Gastrocnemius medialis (tissue), 4 donors: ENCODE measurements around the gene ASB6.

Experiments
- CTCF ChIP-seq, 5 experiments: fragments of 450-650 bp in 3 of 5; fragments of 200-600 bp in 2 of 5; sonication (generic) in 2 of 5; IDR thresholded peaks in 4 of 5; conservative IDR thresholded peaks in 1 of 5; 1 replicate in 4 of 5; 2 replicates in 1 of 5; pipeline ENCODE4 v1.5.1; 2016 to 2019; ENCODE audit warnings: antibody characterized with exemption in 5 of 5, mild to moderate bottlenecking in 3 of 5, moderate library complexity in 3 of 5
- POLR2A ChIP-seq, 2 donors: fragments of 450-650 bp; IDR thresholded peaks; one replicate each; pipeline ENCODE4 v1.6.1; 2017; ENCODE audit warnings: antibody characterized with exemption in 2 of 2, mild to moderate bottlenecking in 2 of 2, moderate library complexity in 2 of 2

DNA sequence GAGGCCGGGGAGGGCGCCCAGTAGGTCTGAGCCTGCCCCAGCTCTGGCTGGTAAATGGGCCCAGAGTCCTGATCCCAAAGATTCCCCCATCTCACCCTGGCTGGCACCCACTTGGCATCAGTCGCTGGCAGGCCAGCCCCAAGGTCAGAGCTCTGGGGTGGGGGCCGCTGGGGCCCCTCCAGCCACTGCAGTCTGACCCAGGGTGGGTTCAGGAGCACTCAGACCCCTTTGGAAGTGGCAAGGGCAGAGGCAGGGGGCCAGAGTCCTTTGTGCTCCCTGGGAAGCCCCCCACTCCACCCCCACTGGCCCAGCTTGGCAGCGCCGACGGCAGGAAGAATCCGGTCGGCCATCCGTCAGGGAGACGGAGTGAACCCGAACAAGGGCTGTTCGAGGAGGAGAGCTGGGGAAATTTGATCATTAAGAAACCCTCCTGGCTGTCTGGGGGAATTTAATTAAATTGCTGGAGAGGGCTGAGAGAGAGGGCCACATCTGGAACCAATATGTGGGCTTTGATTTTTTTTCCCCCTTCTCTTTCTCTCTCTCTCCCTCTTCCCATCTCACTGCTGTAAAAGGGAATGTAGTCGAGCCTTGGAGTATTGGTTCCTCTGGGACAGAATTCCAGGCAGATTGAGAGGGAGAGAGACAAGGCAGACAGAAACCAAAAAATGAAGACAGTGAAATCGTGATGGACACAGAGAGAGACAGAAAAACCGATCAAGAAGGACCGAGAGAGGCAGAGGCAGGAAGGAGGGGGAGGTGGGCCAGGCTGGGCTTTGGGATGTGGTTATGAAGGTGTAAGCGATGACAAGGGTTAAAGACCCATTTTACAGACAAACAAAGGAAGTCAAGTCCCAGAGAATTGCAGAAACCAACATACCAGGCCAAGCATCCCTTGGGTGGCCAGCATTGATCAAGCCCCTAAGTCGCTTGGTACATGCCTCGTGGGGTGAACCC, 8.1 kb upstream of the ASB6 start:
- no peak for TF ChIP-seq CTCF (IDR thresholded peaks at IDR 0.05 in 4 of 5, conservative IDR thresholded peaks at IDR 0.05 in 1 of 5)
- TF ChIP-seq POLR2A (IDR thresholded peaks at IDR 0.05) = no peak
